Astrocyte (in vitro differentiated cells and primary cell): ENCODE results near the gene PCSK2. TPM values are rescaled to one million over a fixed set of nuclear protein-coding genes. Genes with fewer than 3 reads are reported as not detected.

Experiments
- DNase-seq: peaks from one replicate; pipeline ENCODE4 v3.0.0-alpha.2; 2010; ENCODE audit warnings: low read depth
- FAIRE-seq: peaks from 2 replicates; lab custom pipeline; 2011; peaks lifted over from hg19 to GRCh38; lab: Jason Lieb, UNC
- H2AFZ ChIP-seq: 2 replicates; pipeline ENCODE4 v1.6.0; 2012; ENCODE audit warnings: low read depth, low read length, inconsistent platforms
- H3K27ac ChIP-seq: 2 replicates; pipeline ENCODE4 v1.5.1; 2011; ENCODE audit warnings: low read depth, low read length, inconsistent platforms
- H3K27me3 ChIP-seq: 2 replicates; pipeline ENCODE4 v1.6.0; 2011; ENCODE audit warnings: low read length, inconsistent platforms; ENCODE audit not compliant: insufficient read depth
- H3K36me3 ChIP-seq: 2 replicates; pipeline ENCODE4 v1.5.1; 2011; ENCODE audit warnings: low read length, inconsistent platforms; ENCODE audit not compliant: insufficient read depth
- H3K4me1 ChIP-seq: 2 replicates; pipeline ENCODE4 v1.5.1; 2011; ENCODE audit warnings: low read length, inconsistent platforms; ENCODE audit not compliant: insufficient read depth
- H3K4me2 ChIP-seq: 2 replicates; pipeline ENCODE4 v1.6.0; 2012; ENCODE audit warnings: low read length, inconsistent platforms
- H3K4me3 ChIP-seq: 2 replicates; pipeline ENCODE4 v1.5.1; 2011; ENCODE audit warnings: low read depth, mild to moderate bottlenecking, low read length, inconsistent platforms; ENCODE audit not compliant: insufficient read depth
- H3K79me2 ChIP-seq: 2 replicates; pipeline ENCODE4 v1.6.0; 2012; ENCODE audit warnings: mild to moderate bottlenecking, low read length, inconsistent platforms; ENCODE audit not compliant: insufficient read depth
- H3K9ac ChIP-seq: 2 replicates; pipeline ENCODE4 v1.6.0; 2012; ENCODE audit warnings: mild to moderate bottlenecking, low read length, inconsistent platforms
- H3K9me3 ChIP-seq: 2 replicates; pipeline ENCODE4 v1.5.1; 2012; ENCODE audit warnings: low read depth, mild to moderate bottlenecking, low read length, inconsistent platforms; ENCODE audit not compliant: insufficient read depth
- H4K20me1 ChIP-seq: 2 replicates; pipeline ENCODE4 v1.6.0; 2012; ENCODE audit warnings: low read length, inconsistent platforms; ENCODE audit not compliant: insufficient read depth
- H3K27ac Mint-ChIP-seq: one replicate; pipeline ENCODE4 v1.8.0; 2021; ENCODE audit warnings: mild to moderate bottlenecking, mixed read lengths; ENCODE audit not compliant: unreplicated experiment
- H3K27me3 Mint-ChIP-seq: one replicate; pipeline ENCODE4 v1.8.0; 2021; ENCODE audit warnings: low read depth, mixed read lengths; ENCODE audit not compliant: unreplicated experiment
- H3K36me3 Mint-ChIP-seq: one replicate; pipeline ENCODE4 v1.8.0; 2021; ENCODE audit warnings: low read depth, mixed read lengths; ENCODE audit not compliant: unreplicated experiment
- H3K4me1 Mint-ChIP-seq: one replicate; pipeline ENCODE4 v1.8.0; 2021; ENCODE audit warnings: low read depth, mixed read lengths; ENCODE audit not compliant: unreplicated experiment
- H3K4me3 Mint-ChIP-seq: one replicate; pipeline ENCODE4 v1.8.0; 2021; ENCODE audit warnings: mild to moderate bottlenecking, moderate library complexity, mixed read lengths; ENCODE audit not compliant: unreplicated experiment
- H3K9me3 Mint-ChIP-seq: one replicate; pipeline ENCODE4 v1.8.0; 2021; ENCODE audit warnings: mild to moderate bottlenecking, mixed read lengths; ENCODE audit not compliant: unreplicated experiment
- EZH2 ChIP-seq: IDR thresholded peaks from 2 replicates; pipeline ENCODE4 v1.6.1; 2012; ENCODE audit warnings: mild to moderate bottlenecking, low read length, inconsistent platforms; ENCODE audit not compliant: insufficient read depth
- total RNA-seq: library from RNA; stranded (reverse); gene quantifications from 2 replicates; pipeline ENCODE4 v1.2.1, GENCODE V29; 2021
- TF ChIP-seq, protein P1 (sequence below): IDR thresholded peaks from 2 replicates; pipeline ENCODE4 v1.5.1; 2011; ENCODE audit warnings: low read depth, mild to moderate bottlenecking, inconsistent platforms, low read length, moderate library complexity; ENCODE audit not compliant: insufficient read depth

The PCSK2 gene
- total RNA-seq, 1 donor from 2014 or later, result not detected

- H2AFZ ChIP-seq, result no peak overlapping the region
- no peaks in the 10 kb centered on the region for H3K9me3 ChIP-seq
- Mint-ChIP-seq H3K27me3 (peaks cover 2% of the 10 kb centered on the region), H3K4me3 (no peak overlapping the region), H3K4me1 (no peaks in the 10 kb centered on the region), H3K9me3 (peaks cover 2% of the 10 kb centered on the region), H3K36me3 (no peaks in the 10 kb centered on the region), H3K27ac (no peak overlapping the region)
- DNase-seq, result no peak
- H3K4me1 ChIP-seq, result no peaks in the 10 kb centered on the region
- TF ChIP-seq, protein P1, sequence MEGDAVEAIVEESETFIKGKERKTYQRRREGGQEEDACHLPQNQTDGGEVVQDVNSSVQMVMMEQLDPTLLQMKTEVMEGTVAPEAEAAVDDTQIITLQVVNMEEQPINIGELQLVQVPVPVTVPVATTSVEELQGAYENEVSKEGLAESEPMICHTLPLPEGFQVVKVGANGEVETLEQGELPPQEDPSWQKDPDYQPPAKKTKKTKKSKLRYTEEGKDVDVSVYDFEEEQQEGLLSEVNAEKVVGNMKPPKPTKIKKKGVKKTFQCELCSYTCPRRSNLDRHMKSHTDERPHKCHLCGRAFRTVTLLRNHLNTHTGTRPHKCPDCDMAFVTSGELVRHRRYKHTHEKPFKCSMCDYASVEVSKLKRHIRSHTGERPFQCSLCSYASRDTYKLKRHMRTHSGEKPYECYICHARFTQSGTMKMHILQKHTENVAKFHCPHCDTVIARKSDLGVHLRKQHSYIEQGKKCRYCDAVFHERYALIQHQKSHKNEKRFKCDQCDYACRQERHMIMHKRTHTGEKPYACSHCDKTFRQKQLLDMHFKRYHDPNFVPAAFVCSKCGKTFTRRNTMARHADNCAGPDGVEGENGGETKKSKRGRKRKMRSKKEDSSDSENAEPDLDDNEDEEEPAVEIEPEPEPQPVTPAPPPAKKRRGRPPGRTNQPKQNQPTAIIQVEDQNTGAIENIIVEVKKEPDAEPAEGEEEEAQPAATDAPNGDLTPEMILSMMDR, result no peak
- TF ChIP-seq EZH2, result no peak
- no peaks in the 10 kb centered on the region for H3K27me3 ChIP-seq
- no peak overlapping the region for H3K4me3 ChIP-seq
- no peaks in the 10 kb centered on the region for H3K79me2 ChIP-seq
- H3K27ac ChIP-seq, result no peak overlapping the region
- no peaks in the 10 kb centered on the region for H3K36me3 ChIP-seq
- H3K9ac ChIP-seq, result no peak overlapping the region
- no peak overlapping the region for H3K4me2 ChIP-seq
- H4K20me1 ChIP-seq, result no peaks in the 10 kb centered on the region
- FAIRE-seq, result no peak
These were observed 241.4 kb downstream of the PCSK2 start for GRCh38 chr20:17468073-17468840.

DNA sequence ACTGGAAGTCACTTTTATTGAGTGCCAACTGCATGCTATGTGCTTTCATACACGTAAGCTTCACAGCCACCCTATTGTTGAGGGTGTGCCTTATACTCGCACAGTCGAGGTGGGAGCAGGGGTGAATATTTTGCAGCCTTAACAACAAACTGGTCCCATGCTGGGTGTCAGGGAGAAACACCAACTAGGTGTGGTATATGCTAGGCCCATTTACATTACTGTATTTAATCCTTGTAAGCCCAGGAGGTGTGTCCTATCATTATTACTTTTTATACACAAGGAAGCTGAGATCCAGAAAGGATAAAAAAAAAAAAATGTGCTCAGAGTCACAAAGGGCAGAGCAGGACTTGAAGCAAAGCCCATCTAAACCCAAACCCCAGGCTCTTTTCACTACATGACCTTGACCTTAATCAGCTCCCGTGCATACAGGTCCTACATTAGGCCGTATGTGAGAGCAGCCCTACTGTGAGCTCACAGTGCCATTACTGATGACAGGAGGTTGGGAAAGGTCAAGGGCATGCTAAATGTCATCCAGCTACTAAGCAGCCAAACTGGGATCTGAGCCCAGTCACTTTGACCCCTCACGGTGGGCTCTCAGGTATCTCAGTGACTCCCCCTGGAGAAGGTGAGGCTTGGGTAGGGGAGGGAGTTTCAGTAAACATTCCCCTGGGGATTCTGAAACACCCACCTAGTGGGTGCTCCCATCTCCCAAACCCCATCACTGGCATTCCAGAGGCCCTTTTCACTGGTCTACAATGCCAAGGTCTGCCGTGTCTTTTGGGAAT, 242.6 kb downstream of the PCSK2 start:
- H3K27ac Mint-ChIP-seq, result no peak overlapping the region
- Histone ChIP-seq H4K20me1 (no peaks in the 10 kb centered on the region), H3K4me1 (no peaks in the 10 kb centered on the region), H3K27me3 (no peaks in the 10 kb centered on the region), H3K4me2 (no peak overlapping the region), H3K4me3 (no peak overlapping the region), H2AFZ (no peak overlapping the region), H3K9ac (no peak overlapping the region), H3K36me3 (no peaks in the 10 kb centered on the region), H3K79me2 (no peaks in the 10 kb centered on the region), H3K27ac (no peak overlapping the region), H3K9me3 (no peaks in the 10 kb centered on the region)
- peaks cover 2% of the 10 kb centered on the region for H3K9me3 Mint-ChIP-seq
- H3K36me3 Mint-ChIP-seq, result no peaks in the 10 kb centered on the region
- no peak for DNase-seq
- H3K4me3 Mint-ChIP-seq, result no peak overlapping the region
- peaks cover 2% of the 10 kb centered on the region for H3K27me3 Mint-ChIP-seq
- no peak for TF ChIP-seq EZH2
- TF ChIP-seq, protein P1, result no peak
- no peak for FAIRE-seq
- no peaks in the 10 kb centered on the region for H3K4me1 Mint-ChIP-seq
